ENCODE results near the gene RFPL4AL1.
"Not testable (repeated sequence)": the region's sequence is repeated elsewhere in the genome, so short reads cannot be mapped to it uniquely, and the experiment has no call there.

RFPL4AL1 gene

DNA sequence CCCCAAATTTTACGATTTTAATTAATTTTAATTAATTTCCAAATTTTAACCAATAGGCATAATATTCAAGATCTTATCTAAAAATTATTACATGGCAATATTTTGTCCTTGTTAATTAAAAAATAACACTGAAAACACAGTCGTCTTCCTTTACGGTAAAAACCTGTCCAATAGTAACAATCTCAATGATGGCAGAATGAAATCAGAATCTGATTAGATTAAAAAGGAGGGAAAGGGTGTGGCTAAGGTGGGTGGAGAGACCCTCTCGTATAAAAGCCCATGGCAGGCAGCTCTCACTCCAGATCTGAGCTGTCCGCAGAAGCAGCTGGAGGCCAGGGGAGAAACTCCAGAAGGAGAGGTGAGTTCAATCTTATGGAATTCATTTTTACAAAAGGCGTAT, at the start of gene RFPL4AL1:
RFPL4AL1 (plus strand) TSS at position 301 of the 400 bp plus-strand sequence. CDS start 2,687 bp downstream, outside the sequence.
- not testable (repeated sequence) for DNase-seq (ENCODE audit: low read depth)

DNA sequence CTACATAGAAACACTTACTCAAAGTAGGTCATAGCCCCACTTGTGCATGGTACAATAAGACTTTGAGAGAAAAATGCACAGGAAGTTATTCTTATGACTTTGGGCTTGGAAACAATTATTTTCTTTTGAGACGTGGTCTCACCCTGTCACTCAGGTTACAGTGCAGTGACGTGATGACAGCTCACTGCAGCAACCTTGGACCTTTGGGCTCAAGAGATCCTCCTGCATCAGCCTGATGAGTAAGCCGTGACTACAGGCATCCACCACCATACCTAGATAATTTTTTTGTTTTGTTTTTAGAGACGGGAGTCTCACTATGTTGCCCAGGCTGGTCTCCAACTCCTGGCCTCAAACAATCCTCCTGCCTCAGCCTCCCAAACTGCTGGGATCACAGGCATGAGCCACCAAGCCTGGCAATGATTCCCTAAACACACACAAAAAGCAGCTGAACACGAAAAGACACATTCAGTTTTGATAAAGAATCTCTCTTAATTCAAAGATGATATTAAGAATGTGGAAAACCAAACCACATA, 48.6 kb upstream of the RFPL4AL1 start:
- DNase-seq (ENCODE audit: low read depth), result no peak

DNA sequence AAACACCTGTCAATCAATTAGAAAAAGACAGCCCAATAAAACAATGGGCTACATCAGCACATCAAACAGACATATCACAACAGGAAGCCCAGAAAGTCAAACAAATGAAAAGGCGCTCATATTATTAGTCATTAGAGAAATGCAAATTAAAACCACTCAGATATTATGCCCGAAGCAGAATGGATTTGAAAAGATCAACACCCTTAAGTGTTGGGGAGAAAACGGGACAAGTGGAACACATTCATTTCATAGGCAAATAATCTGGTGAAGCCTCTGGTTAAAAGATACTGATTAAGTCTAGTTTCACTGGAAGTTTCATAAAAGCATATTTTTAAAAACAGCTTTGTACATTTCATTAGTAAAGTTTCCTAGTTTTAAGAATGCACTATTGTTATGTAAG, 48.1 kb upstream of the RFPL4AL1 start:
- DNase-seq (ENCODE audit: low read depth), result no peak

DNA sequence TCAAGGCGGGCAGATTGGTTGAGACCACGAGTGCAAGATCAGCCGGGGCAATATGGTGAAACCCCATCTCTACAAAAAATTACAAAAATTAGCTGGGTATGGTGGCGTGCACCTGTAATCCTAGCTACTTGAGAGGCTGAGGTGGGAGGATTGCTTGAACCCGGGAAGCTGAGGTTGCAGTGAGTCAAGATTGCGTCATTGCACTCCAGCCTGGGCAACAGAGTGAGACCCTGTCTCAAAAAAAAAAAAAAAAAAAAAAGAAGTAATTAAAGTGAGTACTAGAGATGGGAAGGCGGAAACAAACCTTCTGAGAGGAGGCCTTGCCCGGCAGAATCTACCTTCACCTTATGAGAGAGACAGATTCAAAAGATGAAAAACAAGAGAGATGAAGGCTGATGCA, 45.4 kb upstream of the RFPL4AL1 start:
- DNase-seq (ENCODE audit: low read depth), result no peak

DNA sequence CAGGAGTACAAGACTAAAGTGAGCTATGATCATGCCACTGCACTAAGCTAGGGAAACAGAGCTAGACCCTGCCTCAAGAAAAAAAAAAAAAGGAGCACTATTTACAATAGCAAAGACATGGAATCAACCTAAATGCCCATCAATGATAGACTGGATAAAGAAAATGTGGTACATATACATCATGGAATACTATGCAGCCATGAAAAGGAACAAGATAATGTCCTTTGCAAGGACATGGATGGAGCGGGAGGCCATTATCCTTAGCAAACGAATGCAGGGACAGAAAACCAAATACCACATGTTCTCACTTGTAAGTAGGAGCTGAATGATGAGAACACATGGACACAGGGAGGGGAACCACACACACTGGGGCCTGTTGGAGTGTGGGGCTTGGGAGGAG, 38.5 kb upstream of the RFPL4AL1 start:
- not testable (repeated sequence) for DNase-seq (ENCODE audit: low read depth)

DNA sequence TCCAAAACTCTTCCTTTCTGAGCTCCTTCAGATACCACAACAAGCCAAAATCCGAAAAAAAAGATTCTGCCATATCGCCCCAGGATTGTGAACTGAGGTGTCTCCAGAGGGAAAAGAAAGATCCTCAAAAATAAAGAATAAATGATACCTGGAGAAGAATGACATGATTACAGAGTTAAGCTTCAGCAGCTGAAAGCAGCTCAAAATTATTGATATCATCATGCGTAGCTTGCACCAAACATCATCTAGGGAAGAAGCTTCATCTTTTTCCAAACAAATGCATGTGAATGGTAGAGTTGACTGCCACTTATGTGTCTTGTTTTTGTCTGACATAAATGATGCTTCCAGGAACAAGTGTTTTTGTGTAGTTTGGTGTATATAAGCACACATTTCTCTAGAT, 30.6 kb upstream of the RFPL4AL1 start, which contains the start of gene NLRP9:
NLRP9 (minus strand) TSS at position 101 of the 400 bp plus-strand sequence; CDS start at position 73, 28 bp downstream.
- DNase-seq (ENCODE audit: low read depth), result no peak

DNA sequence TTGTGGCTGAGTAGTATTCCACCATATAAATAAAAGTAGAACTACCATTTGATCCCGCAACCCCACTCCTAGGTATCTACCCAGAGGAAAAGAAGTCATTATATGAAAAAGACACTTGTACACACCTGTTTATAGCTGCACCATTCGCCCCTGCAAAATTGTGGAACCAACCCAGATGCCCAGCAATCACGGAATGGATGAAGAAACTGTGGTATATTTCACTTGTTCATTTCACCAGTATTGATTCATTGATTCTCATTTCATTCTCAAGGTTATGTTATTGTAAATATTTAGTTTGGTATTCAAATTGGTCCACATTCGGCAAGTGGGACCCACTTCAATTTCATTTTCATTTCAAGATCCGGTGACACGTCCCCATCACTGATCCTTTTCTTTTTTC, 18.2 kb upstream of the RFPL4AL1 start:
- no peak for DNase-seq (ENCODE audit: low read depth)

DNA sequence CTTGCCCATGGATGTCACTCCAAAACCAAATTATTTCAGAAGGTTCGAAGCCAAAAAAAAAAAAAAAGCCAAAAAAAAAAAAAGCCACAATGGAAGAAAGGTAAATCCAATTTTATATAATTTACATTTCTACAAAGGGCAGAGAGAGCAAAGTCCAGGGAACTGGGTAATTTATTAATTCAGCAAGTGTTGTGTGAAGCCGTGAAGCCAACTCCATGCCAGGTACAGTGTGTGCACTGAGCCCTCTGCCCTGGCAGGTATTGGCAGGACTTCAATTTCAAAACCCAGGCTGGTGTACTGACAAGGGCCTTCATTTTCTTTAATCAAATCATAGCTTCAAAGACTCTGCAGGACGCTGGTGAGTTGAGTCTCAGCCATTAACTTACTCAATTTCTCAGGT, 15.5 kb upstream of the RFPL4AL1 start:
- DNase-seq (ENCODE audit: low read depth), result no peak

DNA sequence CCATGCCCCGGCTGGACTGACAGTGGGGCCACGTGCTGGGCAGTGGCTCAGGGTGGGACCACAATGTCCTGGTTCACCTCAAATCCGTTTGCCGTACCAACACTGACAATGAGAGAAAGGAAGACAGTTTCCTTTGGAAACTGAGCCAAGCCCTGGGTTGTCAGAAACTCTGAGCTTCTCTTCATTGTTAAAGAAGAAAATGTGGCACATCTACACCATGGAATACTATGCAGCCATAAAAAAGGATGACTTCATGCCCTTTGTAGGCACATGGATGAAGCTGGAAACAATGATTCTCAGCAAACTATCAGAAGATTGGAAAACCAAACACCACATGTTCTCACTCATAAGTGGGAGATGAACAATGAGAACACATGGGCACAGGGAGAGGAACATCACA, 12.1 kb upstream of the RFPL4AL1 start:
- not testable (repeated sequence) for DNase-seq (ENCODE audit: low read depth)

DNA sequence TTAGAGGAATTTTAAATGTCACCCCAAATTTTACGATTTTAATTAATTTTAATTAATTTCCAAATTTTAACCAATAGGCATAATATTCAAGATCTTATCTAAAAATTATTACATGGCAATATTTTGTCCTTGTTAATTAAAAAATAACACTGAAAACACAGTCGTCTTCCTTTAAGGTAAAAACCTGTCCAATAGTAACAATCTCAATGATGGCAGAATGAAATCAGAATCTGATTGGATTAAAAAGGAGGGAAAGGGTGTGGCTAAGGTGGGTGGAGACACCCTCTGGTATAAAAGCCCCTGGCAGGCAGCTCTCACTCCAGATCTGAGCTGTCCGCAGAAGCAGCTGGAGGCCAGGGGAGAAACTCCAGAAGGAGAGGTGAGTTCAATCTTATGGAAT, 10.1 kb upstream of the RFPL4AL1 start, which contains the start of gene RFPL4A:
RFPL4A (plus strand) TSS at position 301 of the 400 bp plus-strand sequence. CDS start 2,704 bp downstream, outside the sequence.
- DNase-seq (ENCODE audit: low read depth), result not testable (repeated sequence)

DNA sequence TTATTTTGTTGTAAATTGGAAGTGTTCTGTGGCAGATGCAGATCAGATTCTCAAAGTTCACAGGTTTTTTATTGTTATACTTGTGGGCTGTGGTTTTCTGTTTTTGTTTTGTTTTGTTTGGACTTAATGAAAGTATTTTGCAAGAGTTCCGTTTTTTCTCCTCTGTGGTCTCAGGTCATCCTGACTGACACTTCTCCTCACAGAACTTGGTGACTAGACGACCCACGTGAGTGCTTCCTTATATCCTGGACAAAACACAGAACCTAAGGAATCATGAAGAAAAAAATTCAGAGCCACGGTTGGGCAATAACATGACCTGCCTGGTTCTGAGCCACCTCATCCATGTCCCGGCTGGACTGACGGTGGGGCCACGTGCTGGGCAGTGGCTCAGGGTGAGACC, 2.5 kb upstream of the RFPL4AL1 start:
- DNase-seq (ENCODE audit: low read depth), result no peak

DNA sequence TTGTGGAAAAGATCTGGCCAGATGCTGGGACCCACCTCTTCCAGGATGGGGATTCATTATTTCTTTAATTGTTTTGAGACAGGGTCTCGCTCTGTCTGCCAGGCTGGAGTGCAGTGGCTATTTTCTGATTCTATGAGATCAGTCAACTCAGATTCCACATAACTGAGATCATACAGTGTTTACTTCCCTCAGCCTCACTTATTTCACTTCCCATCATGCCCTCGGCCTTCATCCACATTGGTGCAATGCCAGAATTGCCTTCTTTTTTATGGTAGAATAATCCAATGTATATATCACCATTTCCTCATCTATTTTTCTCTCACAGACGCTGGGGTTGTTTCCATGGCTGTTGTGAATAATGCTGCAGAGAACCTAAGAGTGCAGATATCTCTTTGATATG, 714 bp downstream of the RFPL4AL1 start:
- DNase-seq (ENCODE audit: low read depth), result not testable (repeated sequence)

DNA sequence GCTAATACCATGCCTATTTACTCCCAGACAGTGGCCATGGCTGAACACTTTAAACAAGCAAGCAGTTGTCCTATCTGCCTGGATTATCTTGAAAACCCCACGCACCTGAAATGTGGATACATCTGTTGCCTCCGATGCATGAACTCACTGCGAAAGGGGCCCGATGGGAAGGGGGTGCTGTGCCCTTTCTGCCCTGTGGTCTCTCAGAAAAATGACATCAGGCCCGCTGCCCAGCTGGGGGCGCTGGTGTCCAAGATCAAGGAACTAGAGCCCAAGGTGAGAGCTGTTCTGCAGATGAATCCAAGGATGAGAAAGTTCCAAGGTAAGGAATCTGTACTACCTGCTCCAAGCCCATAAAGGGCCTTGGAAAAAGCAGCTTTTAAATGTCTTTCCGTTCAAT, 8.6 kb downstream of the RFPL4AL1 start:
- no peak for DNase-seq (ENCODE audit: low read depth)

DNA sequence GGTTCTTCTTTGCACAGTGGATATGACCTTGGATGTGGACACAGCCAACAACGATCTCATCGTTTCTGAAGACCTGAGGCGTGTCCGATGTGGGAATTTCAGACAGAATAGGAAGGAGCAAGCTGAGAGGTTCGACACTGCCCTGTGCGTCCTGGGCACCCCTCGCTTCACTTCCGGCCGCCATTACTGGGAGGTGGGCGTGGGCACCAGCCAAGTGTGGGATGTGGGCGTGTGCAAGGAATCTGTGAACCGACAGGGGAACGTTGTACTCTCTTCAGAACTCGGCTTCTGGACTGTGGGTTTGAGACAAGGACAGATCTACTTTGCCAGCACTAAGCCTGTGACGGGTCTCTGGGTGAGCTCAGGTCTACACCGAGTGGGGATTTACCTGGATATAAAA, 9.4 kb downstream of the RFPL4AL1 start:
- no peak for DNase-seq (ENCODE audit: low read depth)

DNA sequence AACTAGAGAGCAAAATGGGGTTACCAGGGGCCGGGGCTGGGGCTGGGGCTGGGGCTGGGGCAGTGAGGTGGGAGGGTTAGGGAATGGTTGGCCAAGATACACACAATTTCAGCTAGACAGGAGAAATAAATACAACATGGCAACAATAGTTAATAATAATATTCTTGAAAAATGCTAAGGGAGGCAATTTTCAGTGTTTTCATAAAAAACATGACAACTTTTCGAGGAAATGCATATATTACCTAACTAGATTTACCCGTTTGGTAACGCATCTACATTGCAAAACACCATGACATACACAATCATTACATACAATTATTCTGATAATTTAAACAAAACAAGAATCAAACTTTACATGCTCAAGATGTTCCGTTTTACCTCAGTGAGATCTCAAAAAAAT, 12.2 kb downstream of the RFPL4AL1 start:
- DNase-seq (ENCODE audit: low read depth), result no peak

DNA sequence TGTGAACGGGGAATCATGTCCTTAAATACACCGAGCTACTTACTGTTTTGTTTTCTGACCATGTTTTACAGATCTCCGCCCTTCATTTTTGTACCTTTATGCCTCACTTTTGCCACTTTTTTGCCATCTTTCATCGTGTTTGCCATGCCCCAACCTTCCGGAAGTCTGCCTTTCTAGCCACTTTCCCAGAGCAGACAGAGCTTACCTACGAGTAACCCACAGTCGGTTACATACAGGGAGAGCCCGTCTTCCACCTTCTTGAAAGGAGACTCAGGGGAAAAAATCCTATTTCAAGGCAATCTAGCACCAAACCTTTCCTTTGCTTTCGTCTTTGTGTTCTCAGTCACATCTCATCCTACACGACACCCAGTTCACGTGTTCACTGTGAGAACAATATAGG, 26.1 kb downstream of the RFPL4AL1 start:
- no peak for DNase-seq (ENCODE audit: low read depth)

DNA sequence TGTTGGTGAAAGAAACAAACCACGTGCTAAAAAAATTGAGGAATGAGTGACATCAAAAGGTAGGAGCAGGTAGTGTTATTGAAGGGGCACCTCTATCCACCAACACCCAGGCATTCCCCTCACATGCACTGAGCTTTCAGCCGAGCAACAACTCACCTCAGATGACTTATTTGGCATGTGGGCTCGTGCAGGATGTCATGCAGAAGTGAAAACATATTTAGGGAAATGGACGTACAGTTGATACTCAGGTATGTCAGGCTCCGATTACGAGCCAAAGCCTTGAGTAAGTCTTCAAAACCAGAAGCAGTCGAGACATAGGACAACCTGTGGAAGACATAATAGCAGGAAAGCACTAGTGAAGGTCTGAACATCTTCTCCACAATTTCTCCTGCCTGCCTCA, 32.5 kb downstream of the RFPL4AL1 start:
- DNase-seq (ENCODE audit: low read depth), result no peak

DNA sequence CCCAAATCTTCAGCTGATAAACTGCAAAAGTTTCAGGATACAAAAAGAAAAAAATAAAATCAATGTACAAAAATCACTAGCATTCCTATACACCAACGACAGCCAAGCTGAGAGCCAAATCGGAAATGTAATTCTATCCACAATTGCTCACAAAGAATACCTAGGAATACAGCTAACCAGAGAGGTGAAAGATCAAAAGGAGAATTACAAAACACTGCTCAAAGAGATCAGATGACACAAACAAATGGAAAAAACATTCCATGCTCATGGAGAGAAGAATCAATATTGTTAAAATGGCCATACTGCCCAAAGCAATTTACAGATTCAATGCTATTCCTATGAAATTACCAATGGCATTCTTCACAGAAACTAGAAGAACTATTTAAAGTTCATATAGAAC, 33.4 kb downstream of the RFPL4AL1 start:
- no peak for DNase-seq (ENCODE audit: low read depth)

DNA sequence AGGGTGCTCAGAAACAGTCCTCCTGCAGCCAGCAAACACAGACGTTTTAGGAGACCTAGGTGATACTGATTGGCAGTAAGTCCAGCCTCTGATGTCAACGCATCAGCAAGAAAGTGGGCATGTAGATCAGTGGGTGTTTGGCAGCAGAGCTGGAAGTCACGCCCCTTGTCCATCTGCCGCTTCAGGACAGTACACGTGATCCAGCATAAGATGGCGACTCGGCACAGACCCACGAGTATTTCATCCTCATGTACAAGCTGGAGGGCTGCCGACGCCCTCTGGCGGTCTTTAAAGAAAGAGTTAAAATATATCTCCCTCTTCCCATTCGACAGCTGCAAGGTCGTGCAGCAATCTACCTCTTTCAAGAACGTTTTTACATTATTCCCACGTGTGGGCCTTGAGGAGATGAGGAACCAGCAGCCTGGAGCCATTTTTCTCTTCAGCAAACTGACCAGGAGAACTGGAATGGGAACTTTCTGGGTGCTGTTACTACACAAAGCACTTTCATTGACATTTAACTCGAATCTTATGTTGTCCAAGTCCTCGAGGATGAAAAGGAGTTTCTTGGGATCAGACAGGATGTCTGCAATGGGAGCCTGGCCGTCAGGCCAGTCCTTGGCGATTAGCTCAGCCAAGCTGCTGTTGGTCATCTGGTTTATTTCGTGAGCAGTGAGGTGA, 40.6 kb downstream of the RFPL4AL1 start:
- no peak for DNase-seq (ENCODE audit: low read depth)

DNA sequence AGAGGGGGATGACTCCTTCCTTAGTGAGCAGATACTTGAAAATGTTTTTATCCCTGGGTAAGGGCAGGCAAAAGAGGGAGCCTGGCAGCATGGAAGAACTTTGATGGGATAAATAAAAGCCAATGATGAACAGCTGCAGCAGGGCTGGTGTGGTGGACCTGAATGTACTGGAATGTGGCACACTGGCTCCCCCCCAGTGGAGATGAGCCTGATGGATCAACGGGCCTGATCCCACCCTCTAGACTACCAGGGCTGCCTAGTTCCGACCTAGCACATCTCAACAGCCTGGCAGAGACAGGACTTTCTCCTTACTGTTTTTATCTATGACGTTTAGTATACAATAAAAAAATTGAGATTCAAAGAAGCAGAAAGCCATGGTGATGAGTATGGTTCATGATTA, 42.4 kb downstream of the RFPL4AL1 start:
- no peak for DNase-seq (ENCODE audit: low read depth)

DNA sequence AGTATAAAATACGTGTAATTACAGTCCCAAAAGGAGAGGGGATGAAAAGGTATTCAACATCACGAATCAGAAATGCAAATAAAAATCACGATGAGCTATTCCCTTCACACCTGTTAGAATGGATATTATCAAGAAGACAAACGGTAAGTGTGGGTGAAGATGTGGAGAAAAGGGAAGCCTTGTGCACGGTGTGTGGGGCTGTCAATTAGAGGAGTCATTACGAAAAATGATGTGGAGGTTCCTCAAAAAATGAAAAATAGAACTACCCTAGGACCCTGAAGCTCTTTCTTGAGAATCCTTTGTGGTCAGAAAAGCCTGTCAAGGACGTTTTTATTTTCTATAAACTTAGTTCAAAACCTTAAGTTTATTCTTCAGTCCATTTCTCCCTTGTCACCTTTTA, 43.5 kb downstream of the RFPL4AL1 start:
- DNase-seq (ENCODE audit: low read depth), result no peak

DNA sequence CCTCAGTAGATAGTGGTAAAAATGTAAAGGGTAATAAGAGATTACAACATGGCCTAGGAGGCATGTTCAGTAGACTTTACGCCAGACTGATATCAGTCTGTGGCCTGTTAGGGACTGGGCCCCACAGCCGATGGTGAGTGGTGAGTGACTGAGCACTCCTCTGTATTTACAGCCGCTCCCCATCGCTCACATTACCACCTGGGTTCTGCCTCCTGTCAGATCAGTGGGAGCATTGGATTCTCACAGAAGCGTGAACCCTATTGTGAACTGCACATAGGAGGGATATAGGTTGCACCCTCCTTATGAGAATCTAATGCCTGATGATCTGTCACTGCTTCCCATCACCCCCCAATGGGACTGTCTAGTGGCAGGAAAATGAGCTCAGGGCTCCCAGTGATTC, 45.0 kb downstream of the RFPL4AL1 start:
- no peak for DNase-seq (ENCODE audit: low read depth)

DNA sequence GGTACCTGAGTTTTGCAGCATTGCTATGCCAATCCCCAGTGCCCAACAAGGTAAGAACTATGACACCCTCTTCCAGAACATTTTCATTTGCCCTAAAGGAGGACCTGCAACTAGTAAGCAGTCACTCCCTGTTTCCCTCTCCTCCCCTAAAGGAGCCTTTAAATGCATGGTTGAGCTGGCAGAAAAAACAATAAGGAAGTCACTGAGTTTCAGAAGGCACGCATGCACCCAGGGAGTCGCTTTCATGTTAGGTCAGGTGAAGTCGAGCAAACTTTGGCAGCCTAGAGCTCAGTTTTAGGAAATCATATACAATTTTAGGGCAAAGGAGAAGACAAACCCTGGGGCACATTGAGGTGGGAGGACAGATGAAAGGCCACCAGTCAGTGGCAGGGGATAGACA, 51.1 kb downstream of the RFPL4AL1 start:
- DNase-seq (ENCODE audit: low read depth), result no peak

All from stimulated activated CD8-positive, alpha-beta memory T cell treated with anti-CD3 and anti-CD28 coated beads, Interleukin-12 subunit alpha, Interleukin-12 subunit beta, amount 100 ng/mL, for 4 hours (primary cell).